GM19043 (cell line): Measurements from ENCODE around the gene ANKRD44.
A peak's percentile ranks its signal among the peaks of the same experiment; 100 is the strongest.
"Not testable (repeated sequence)": the region's sequence is repeated elsewhere in the genome, so short reads cannot be mapped to it uniquely, and the experiment has no call there.

Source experiments
- ATAC-seq: cut with Tn5 transposase; IDR thresholded peaks from one replicate; pipeline ENCODE4 v1.9.1; 2021; ENCODE audit warnings: low read depth; ENCODE audit not compliant: unreplicated experiment

The ANKRD44 gene

GRCh38 chr2:197008741-197009341, 301.7 kb downstream of the ANKRD44 start:
- ATAC-seq: not testable (repeated sequence)

GRCh38 chr2:197007716-197008628, 302.6 kb downstream of the ANKRD44 start:
- ATAC-seq: no peak

DNA sequence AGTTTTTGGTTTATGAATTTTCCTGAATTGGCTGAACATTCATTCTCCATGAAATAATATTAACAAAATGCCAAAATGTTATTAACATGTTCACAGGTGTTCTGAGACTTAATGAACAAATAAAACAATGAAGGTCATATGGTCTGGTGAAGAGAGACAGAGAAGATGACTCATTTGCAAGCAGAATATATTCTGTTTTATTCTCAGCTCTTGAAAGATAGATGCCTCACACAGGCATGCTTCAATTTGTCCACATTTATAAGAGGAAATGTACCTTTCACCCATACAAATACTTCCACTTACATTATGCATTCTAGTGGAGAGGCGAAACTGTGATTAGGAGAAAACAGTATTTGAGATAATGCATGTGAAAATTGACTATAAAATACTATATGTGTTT, 308.7 kb downstream of the ANKRD44 start:
- ATAC-seq: no peak

DNA sequence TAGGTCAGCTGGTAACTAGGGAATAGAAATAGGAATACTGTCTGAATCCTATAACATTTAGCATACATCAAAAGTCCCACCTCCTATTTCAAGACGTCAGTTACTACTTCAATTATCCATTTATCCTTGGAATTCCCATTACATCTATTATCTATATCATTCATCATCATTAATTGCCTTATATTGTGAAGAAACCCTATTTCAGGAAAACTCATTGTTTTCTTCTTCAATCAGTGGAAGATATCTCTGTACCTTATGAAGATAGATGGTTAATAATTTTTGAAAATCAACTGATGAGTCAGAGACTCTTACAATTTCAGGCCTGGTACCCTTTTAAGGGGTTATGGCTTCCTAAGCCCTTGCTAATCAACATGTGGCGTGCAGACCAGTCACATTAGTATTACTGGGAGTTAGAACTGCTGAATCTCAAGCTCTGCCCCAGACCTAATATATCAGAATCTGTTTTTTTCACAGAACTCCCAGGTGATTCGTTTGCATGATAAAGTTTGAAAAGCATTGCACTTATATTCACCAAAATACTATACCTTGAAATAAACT, 314.7 kb downstream of the ANKRD44 start:
- ATAC-seq: no peak

- ATAC-seq: no peak
Measured at GRCh38 chr2:196994764-196995163, 315.8 kb downstream of the ANKRD44 start.

DNA sequence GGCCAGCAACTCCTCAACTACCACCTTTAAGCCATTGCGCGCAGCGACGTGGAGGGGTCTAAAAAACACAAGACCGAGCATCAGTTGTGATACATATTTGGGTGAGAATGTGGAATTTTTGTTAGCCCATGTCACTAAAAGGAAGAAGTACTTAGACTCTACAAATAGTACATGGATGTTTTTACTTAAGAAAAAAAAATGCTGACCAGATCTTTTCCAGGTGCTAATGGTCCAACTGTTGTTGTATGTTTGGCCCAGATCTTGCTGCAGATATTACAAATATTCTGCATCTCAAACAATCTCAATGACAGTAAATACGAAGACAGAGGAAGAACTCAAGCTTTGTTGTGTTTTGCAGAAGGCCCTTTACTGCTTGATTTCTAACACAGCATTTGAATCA, 317.0 kb downstream of the ANKRD44 start:
- ATAC-seq: no peak

DNA sequence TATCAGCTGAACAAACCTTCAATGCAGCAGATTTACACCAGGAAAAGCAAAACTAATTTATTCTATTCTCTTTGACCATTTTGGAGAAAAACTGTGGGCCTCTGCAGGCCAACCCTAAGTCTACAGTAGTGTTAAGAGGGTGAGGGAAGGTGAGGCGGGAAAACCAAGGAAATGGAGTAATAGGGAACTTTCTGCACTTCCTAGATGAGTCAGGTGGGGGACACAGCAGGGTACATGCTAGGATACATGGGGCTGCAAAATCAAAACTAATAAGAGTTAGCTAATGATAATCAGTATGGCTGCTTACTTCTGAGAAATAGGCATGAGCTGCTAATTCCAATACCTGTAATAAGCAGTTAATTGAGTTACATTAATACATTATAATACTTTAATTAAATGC, 318.1 kb downstream of the ANKRD44 start:
- no peak for ATAC-seq

- ATAC-seq: no peak
Measured at GRCh38 chr2:196990788-196991461, 319.7 kb downstream of the ANKRD44 start.

- ATAC-seq: no peak
Measured at GRCh38 chr2:196990092-196990491, 320.5 kb downstream of the ANKRD44 start.

DNA sequence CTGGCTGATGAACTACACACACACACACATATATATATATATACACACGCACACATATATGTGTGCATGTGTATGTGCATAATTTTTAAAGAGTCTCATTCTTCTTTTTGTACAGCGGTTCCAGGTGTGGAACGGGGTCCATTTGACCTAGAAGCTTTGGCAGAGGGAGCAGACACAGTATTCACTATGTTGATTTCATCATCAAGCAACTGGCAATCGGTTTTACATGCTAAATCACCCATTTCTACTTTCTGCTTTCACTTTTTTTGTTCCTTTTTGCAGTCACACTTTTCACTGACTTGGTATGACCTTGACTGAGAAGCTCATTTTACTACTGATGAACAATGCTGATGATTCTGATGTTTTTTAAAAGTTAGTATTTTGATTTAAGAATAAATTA, 321.1 kb downstream of the ANKRD44 start:
- no peak for ATAC-seq

DNA sequence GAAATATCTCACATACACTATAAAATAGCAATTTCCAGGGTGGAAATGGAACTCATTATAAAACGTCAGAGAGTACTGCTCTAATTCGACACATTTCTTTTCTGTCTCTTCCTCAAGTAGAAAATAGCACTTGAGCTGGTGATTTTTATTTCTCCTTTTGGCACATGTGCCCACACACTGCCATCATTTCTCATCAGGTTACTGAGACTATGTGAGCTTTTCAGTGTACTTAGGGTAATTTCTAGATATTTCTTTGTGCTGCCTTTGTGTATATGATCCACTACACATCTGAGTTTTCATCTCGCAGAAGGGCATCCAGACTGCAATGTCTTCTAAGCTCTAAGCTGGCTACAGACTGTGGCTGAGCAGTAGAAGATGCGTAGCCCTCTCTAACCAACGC, 321.9 kb downstream of the ANKRD44 start:
- ATAC-seq: no peak

DNA sequence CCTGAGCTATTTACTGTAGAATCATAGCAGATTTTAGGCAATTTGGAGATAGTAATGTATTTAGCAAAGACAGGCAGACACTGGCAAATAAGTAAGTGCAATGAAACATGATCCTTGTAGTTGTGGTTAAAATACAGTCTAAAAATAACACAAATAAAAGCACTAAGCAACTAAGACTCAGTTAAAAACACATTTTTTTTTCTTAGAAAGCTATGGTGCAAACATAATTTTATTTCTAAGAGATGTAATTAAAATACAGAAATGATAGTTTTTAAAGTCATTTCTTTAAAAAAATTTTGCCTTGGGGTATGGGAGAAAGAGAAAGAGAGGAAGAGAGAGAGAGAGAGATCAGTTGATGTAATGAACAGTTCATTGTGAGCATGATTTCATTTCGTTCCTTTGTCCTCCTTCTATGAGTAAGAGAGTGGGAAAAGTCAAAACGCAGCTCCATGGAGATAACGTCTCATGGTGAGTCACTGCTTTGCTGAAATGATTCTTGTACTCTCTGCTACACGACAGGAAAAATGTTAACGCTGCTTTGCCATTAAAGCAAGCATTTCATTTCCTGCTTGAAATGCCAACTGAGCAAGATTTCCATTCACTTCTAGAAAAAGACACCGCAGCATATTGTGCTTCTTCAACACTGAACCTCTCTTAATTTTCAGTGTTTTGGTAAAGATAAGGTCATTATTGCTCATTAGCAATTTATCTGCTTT, 322.8 kb downstream of the ANKRD44 start:
- ATAC-seq: peak; percentile 42

- no peak for ATAC-seq
Measured at GRCh38 chr2:196987298-196987648, 323.3 kb downstream of the ANKRD44 start.

DNA sequence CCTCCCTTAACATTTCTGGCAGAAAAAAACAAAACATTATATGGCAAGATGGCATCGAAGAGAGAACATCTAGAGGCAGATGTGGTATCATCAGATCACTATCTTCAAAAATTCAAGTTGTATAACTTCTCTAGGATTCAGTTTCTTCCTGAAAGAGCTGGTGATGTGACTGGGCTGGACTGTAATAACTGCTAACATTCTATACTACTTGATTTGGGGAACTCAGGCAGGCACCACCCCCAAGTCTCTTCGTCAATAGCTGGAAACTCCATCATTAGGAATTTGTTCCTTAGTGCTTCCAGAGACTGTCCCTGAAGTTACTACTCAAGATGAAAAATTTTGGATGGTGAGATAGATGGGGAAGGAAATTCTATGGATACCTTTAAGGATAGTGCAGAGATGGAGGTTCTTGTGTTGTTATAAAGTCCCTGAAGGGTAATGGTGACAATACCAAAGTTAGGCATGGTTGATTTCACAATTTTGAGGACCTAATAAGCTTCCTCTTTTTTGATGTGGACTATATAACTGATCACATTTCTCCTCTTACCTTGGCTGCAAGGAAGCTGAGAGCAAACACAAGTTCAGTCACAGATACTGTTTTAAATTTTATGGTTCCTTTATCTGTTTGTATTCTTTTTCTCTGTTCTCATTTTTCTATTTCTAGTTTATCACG, 324.9 kb downstream of the ANKRD44 start:
- no peak for ATAC-seq

DNA sequence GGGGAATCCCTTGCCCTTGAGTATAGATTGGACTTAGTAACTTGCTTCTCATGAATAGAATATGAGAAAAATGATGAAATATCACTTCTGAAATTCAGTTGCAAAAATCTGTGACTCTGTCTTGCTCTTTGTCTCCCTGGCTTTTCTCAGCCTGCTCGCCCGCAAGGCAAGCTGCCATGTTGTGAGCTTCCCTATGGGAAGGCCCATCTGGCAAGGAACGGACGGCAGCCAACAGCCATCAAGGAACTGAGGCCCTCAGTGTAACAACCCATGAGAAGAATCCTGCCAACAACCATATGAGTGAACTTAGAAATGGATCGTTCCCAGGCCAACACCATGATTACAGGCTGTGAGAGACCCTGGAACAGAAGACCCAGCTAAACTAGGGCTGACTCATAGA, 325.7 kb downstream of the ANKRD44 start:
- no peak for ATAC-seq

- no peak for ATAC-seq
Measured at GRCh38 chr2:196983934-196984333, 326.6 kb downstream of the ANKRD44 start.

GRCh38 chr2:196980473-196980872, 330.1 kb downstream of the ANKRD44 start:
- ATAC-seq: no peak

DNA sequence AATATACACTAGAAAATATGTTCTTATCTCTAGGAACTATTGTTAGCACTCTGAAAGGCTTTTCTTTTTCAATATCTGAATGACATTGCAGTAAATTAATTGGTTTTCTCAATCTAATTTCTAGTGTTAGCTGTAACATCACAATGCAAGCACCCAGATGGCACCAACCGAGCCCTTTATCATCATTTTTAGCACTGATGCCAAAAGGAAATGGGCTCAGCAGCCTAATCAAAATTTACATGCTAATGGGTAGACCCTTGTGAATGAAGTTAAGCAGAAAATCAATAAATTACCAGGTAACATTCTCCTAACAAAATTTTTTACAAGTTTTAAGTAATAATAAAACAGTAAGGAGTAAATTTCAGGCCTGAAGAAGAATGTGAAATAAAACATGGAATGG, 330.6 kb downstream of the ANKRD44 start:
- ATAC-seq: no peak

DNA sequence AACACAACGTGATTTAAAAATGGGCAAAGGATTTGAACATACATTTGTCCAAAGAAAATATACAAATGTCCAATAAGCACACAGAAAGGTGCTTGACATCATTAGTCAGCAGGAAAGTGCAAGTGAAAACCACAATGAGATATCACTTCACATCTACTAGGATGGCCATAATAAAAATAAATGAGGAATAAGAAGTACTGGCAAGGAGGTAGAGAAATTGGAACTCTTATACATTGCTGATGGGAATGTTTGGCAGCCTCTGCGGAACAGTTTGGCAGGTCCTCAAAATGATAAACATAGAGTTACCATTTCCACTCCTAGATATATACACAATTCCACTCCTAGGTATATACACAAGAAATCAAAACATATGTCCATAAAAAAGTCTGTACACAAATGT, 333.1 kb downstream of the ANKRD44 start:
- ATAC-seq: no peak

GRCh38 chr2:196974970-196975369, 335.6 kb downstream of the ANKRD44 start:
- no peak for ATAC-seq
